K562 (cell line): Measurements from ENCODE around the gene POLR3H. TPM values are rescaled to one million over a fixed set of nuclear protein-coding genes. Genes with fewer than 3 reads are reported as not detected.

Source experiments
- ATAC-seq: fragments of 200-7000 bp; cut with Tn5 transposase; 3 replicates; pipeline ENCODE4 v1.9.1; 2020; ENCODE audit warnings: moderate library complexity
- BruUV-seq: library from RNA; stranded (reverse); fragments of 400-500 nt; replicated peaks from 2 replicates; lab custom pipeline; 2021; lab: Mats Ljungman, UMichigan
- CTCF ChIA-PET: fragments of 300-600 bp; formaldehyde crosslinking; extraction: SDS; loops from one replicate; lab custom pipeline; 2021; ENCODE audit warnings: low intra/inter-chr PET ratio; lab: Yijun Ruan, JAX
- POLR2A ChIA-PET: fragments of 300-600, 350-650 bp; sonication (Branson Sonifier 250); formaldehyde crosslinking; extraction: SDS; loops from one replicate; lab custom pipeline; 2021; ENCODE audit warnings: antibody characterized with exemption, inconsistent platforms; lab: Yijun Ruan, JAX
- DNase-seq, 4 experiments: peaks; one replicate each; pipeline versions ENCODE4 v3.0.0 to v3.0.0-alpha.2; 2011 to 2018; ENCODE audit warnings: low spot score in 3 of 4, mixed read lengths in 3 of 4; ENCODE audit errors: extremely low read depth in 1 of 4
- FAIRE-seq: peaks from 2 replicates; lab custom pipeline; 2011; peaks lifted over from hg19 to GRCh38; lab: Jason Lieb, UNC
- H2AFZ ChIP-seq: 2 replicates; pipeline ENCODE4 v1.6.0; 2011; ENCODE audit warnings: low read depth, low read length, control low read depth, inconsistent platforms
- H3K27ac ChIP-seq: fragments of 200-600 bp; 3 replicates; pipeline ENCODE4 v1.8.0; 2011; ENCODE audit warnings: low read depth, mild to moderate bottlenecking, control low read depth, inconsistent platforms, low read length, moderate library complexity, mixed read lengths; ENCODE audit errors: extremely low read depth
- H3K27me3 ChIP-seq, 2 experiments: fragments of 300-600 bp in 1 of 2; 2 replicates in 1 of 2; 3 replicates in 1 of 2; pipeline versions ENCODE4 v1.6.0 to v1.8.0; 2011; ENCODE audit warnings: inconsistent platforms in 2 of 2, low read length in 2 of 2, mild to moderate bottlenecking in 1 of 2, mixed read lengths in 1 of 2, moderate library complexity in 1 of 2; ENCODE audit not compliant: control insufficient read depth in 2 of 2, insufficient read depth in 2 of 2
- H3K36me3 ChIP-seq: fragments of 300-600 bp; 3 replicates; pipeline ENCODE4 v1.8.0; 2011; ENCODE audit warnings: mild to moderate bottlenecking, low read length, inconsistent platforms; ENCODE audit not compliant: control insufficient read depth, insufficient read depth
- H3K4me1 ChIP-seq, 2 experiments: fragments of 200-600 bp in 1 of 2; replicated peaks in 1 of 2; 2 replicates in 1 of 2; 3 replicates in 1 of 2; pipeline versions ENCODE4 v1.5.1 to v1.8.0; 2011; ENCODE audit warnings: inconsistent platforms in 2 of 2, low read length in 2 of 2, mild to moderate bottlenecking in 1 of 2, mixed read lengths in 1 of 2, moderate library complexity in 1 of 2; ENCODE audit not compliant: control insufficient read depth in 2 of 2, insufficient read depth in 2 of 2
- H3K4me2 ChIP-seq: 2 replicates; pipeline ENCODE4 v1.6.1; 2011; ENCODE audit warnings: low read length, control low read depth, inconsistent platforms, mixed read lengths; ENCODE audit not compliant: insufficient read depth
- H3K4me3 ChIP-seq: fragments of 200-600 bp; sonication (generic), shearing (Covaris generic); 2 replicates; pipeline ENCODE4 v1.5.1; 2016; ENCODE audit warnings: control low read depth, inconsistent platforms
- H3K79me2 ChIP-seq: fragments of 200-600 bp; 3 replicates; pipeline ENCODE4 v1.8.0; 2011; ENCODE audit warnings: low read length, inconsistent platforms; ENCODE audit not compliant: control insufficient read depth, insufficient read depth
- H3K9ac ChIP-seq, 2 experiments: 2 replicates each; pipeline versions ENCODE4 v1.6.0 to v1.6.1; 2011; ENCODE audit warnings: low read depth in 2 of 2, low read length in 2 of 2, control low read depth in 1 of 2, inconsistent platforms in 1 of 2, mild to moderate bottlenecking in 1 of 2, mixed read lengths in 1 of 2; ENCODE audit not compliant: insufficient read depth in 1 of 2
- H3K9me1 ChIP-seq: one replicate; pipeline ENCODE4 v1.6.0; 2011; ENCODE audit warnings: inconsistent platforms, mild to moderate bottlenecking, low read length, moderate library complexity; ENCODE audit not compliant: control insufficient read depth, insufficient read depth
- H3K9me3 ChIP-seq: replicated peaks from 2 replicates; pipeline ENCODE4 v1.5.1; 2011; ENCODE audit warnings: low read depth, low read length, inconsistent platforms; ENCODE audit not compliant: control insufficient read depth, insufficient read depth
- H4K20me1 ChIP-seq: replicated peaks from 2 replicates; pipeline ENCODE4 v1.6.1; 2011; ENCODE audit warnings: low read length, inconsistent platforms, mixed read lengths; ENCODE audit not compliant: control insufficient read depth, insufficient read depth
- BRD9 ChIP-seq: fragments of 450-650 bp; IDR thresholded peaks from 2 replicates; pipeline ENCODE4 v1.6.1; 2018; ENCODE audit warnings: low read depth; ENCODE audit not compliant: partially characterized antibody
- CBFA2T3 ChIP-seq: fragments of 450-650 bp; IDR thresholded peaks from 2 replicates; pipeline ENCODE4 v1.6.1; 2017
- CBX8 ChIP-seq: fragments of 200-600 bp; sonication (generic); IDR thresholded peaks from 2 replicates; pipeline ENCODE4 v1.6.1; 2012; ENCODE audit warnings: borderline replicate concordance, mixed run types, low read depth, mild to moderate bottlenecking, moderate library complexity, mixed read lengths, low read length, control low read depth, inconsistent platforms; ENCODE audit not compliant: poor library complexity, severe bottlenecking; ENCODE audit errors: extremely low read depth
- JUNB ChIP-seq: fragments of 450-650 bp; formaldehyde crosslinking; conservative IDR thresholded peaks from 2 replicates; pipeline ENCODE4 v1.4.0; 2020; ENCODE audit warnings: mild to moderate bottlenecking
- KDM1A ChIP-seq, 2 experiments: fragments of 450-650 bp; IDR thresholded peaks; 2 replicates each; pipeline ENCODE4 v1.6.1; 2016; ENCODE audit warnings: mild to moderate bottlenecking in 2 of 2
- KDM2B ChIP-seq: fragments of 250-450 bp; sonication (Bioruptor Pico); IDR thresholded peaks from 2 replicates; pipeline ENCODE4 v1.8.0; 2021; ENCODE audit warnings: mild to moderate bottlenecking, moderate library complexity
- RCOR1 ChIP-seq, 2 experiments: IDR thresholded peaks; 2 replicates each; pipeline ENCODE4 v1.6.1; 2012; ENCODE audit warnings: low read depth in 2 of 2, low read length in 2 of 2, borderline replicate concordance in 1 of 2, improper control_type of control experiment in 1 of 2
- SPI1 ChIP-seq: IDR thresholded peaks from 2 replicates; pipeline ENCODE4 v1.6.1; 2011; ENCODE audit warnings: low read depth, low read length, control low read depth, borderline replicate concordance
- ZFP36 ChIP-seq: fragments of 150-350 bp; IDR thresholded peaks from 2 replicates; pipeline ENCODE4 v1.6.1; 2018; ENCODE audit warnings: low read length, low read depth; ENCODE audit not compliant: partially characterized antibody
- ZNF121 ChIP-seq: sonication (generic); formaldehyde crosslinking; conservative IDR thresholded peaks from 2 replicates; pipeline ENCODE4 v1.8.0; 2022; ENCODE audit warnings: missing genetic modification reagents
- ZNF124 ChIP-seq: sonication (generic); formaldehyde crosslinking; IDR thresholded peaks from 2 replicates; pipeline ENCODE4 v1.8.1; 2022; ENCODE audit warnings: missing genetic modification reagents
- ZNF140 ChIP-seq: fragments of 250-450 bp; sonication (Bioruptor Pico); IDR thresholded peaks from 2 replicates; pipeline ENCODE4 v1.8.0; 2021; ENCODE audit warnings: moderate library complexity, mild to moderate bottlenecking, inconsistent platforms
- ZNF311 ChIP-seq: fragments of 250-450 bp; sonication (Bioruptor Pico); IDR thresholded peaks from 2 replicates; pipeline ENCODE4 v1.4.0; 2020; ENCODE audit warnings: mild to moderate bottlenecking, moderate library complexity
- ZZZ3 ChIP-seq: fragments of 450-650 bp; IDR thresholded peaks from 2 replicates; pipeline ENCODE4 v1.6.1; 2016; ENCODE audit warnings: antibody characterized with exemption, mild to moderate bottlenecking, moderate library complexity
- WGBS: fragments of 100-300 bp; shearing (Covaris generic); methylation state at CpG from one replicate; pipeline ENCODE4 v1.1.6; 2016; ENCODE audit warnings: low coverage, mixed read lengths; ENCODE audit not compliant: insufficient coverage; ENCODE audit errors: missing lambda C conversion rate; 5-methylcytosine and 5-hydroxymethylcytosine counted together
- in situ Hi-C: fragments of 300-500 bp; cut with MboI; formaldehyde crosslinking; loops from 4 replicates; pipeline ENCODE4 v1.15.0; 2018; ENCODE audit warnings: inconsistent platforms, mixed read lengths
- intact Hi-C: fragments of 100-400 bp; cut with micrococcal nuclease; formaldehyde crosslinking; loops from 2 replicates; pipeline ENCODE4 v1.14.2; 2022
- polyA plus RNA-seq, 8 experiments: library from polyadenylated mRNA; depleted of rRNA in 4 of 8; stranded (reverse) in 5 of 8; unstranded in 3 of 8; fragments of >200 nt; fragmentation: Nextera tagmentation in 2 of 8; fragmentation: Illumina TruSeq in 1 of 8; extraction: Ambion mirVana in 2 of 8; extraction: Trizol in 1 of 8; gene quantifications; 2 replicates each; pipeline versions ENCODE4 v1.2.1 to v1.2.3, GENCODE V29; 2011 to 2014; ENCODE audit warnings: inconsistent platforms in 1 of 8, missing spikeins in 1 of 8
- total RNA-seq, 7 experiments: library from RNA; depleted of rRNA in 6 of 7; stranded (reverse); fragments of >200 nt in 6 of 7; fragmentation: Illumina TruSeq in 2 of 7; extraction: Trizol in 2 of 7; gene quantifications; 2 replicates each; pipeline versions ENCODE4 v1.2.1 to v1.2.3, GENCODE V29; 2011 to 2021; ENCODE audit warnings: low replicate concordance in 1 of 7
- TF ChIP-seq, protein P1 (sequence below), 2 experiments: fragments of 450-650 bp in 1 of 2; sonication (generic) in 1 of 2; formaldehyde crosslinking; conservative IDR thresholded peaks; 2 replicates each; pipeline versions ENCODE4 v1.4.0 to v1.8.1; 2020 to 2022; ENCODE audit warnings: mild to moderate bottlenecking in 1 of 2, missing genetic modification reagents in 1 of 2
- TF ChIP-seq, protein P2 (sequence below): sonication (generic); IDR thresholded peaks from 2 replicates; pipeline ENCODE4 v1.6.1; 2016
- TF ChIP-seq, protein P3 (sequence below): fragments of 450-650 bp; IDR thresholded peaks from 2 replicates; pipeline ENCODE4 v1.6.1; 2017; ENCODE audit warnings: antibody characterized with exemption
- TF ChIP-seq, protein P4 (sequence below): sonication (generic); formaldehyde crosslinking; IDR thresholded peaks from 2 replicates; pipeline ENCODE4 v1.8.0; 2022; ENCODE audit warnings: missing genetic modification reagents, mild to moderate bottlenecking, moderate library complexity, borderline replicate concordance

The POLR3H gene
- total and polyA plus RNA-seq, 9 of the 15 experiments (the other 6 are each of a cell fraction or from before 2014, with no cell fraction given) = 5.3 to 48.4 (median 22.2) TPM

DNA sequence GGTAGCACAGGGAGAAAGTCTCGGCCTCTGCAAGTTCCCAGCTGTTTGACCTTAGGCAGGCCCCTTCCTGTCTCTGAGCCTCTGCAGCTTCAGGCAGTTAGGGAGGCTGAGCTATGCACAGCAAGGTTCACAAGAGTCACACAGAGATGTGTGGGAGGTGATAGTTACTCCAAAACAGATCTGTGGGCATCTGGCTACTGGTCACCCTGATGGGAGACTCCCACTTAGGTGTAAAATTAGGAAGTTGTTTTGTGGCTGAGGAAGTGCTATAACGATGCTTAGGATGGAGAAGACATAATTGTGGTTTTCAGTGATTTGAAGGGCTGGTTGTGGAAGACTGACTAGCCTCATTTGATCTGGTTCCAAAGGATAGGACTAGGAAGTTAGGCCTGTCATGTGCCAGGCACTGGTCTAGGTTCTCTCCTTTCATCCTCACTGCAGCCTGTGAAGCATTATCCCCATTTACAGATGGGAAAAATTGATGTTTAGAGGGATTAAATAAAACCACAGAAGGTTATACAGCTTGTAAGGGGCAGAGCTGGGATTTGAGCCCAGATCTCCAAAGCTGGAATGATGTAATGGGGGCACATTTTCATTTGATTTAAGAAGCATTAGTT lies 61.8 kb downstream of the POLR3H start:
- H3K36me3 ChIP-seq = peaks cover 53% of the 10 kb centered on the region; the same call in 2 of the 3 replicates
- H3K9ac ChIP-seq = peak overlapping the region in 1 of 2 experiments; percentile 67; a peak in 2 of 4 replicates
- ChIA-PET CTCF (no interaction called here), POLR2A (interaction anchor here (0.5 to 1.6 kb wide), 4 partner anchors 9 to 99 kb away, joined by 3 to 5 read pairs (median 3); partner anchors contain the start of genes ACO2 and PHF5A)
- no peak overlapping the region for H3K4me2 ChIP-seq
- intact Hi-C loops = no loop called here
- peaks cover 93% of the 10 kb centered on the region for H3K79me2 ChIP-seq
- peak; percentile 75 for ATAC-seq
- H4K20me1 ChIP-seq = peaks cover 44% of the 10 kb centered on the region
- no TSS peak for BruUV-seq
- H3K9me3 ChIP-seq = no peaks in the 10 kb centered on the region
- H3K27ac ChIP-seq = no peak overlapping the region; the same call in 2 of the 3 replicates
- no peak overlapping the region for H2AFZ ChIP-seq
- no peak overlapping the region for H3K4me3 ChIP-seq
- peak; percentile 42 for FAIRE-seq
- H3K4me1 ChIP-seq = peaks cover 12 to 13% of the 10 kb centered on the region in 2 experiments
- in situ Hi-C loops = no loop called here
- H3K9me1 ChIP-seq = peaks cover 4% of the 10 kb centered on the region
- 0% methylated on average over 2 of the region's 2 CpGs for WGBS
- no peaks in the 10 kb centered on the region for H3K27me3 ChIP-seq
- peak in 2 of 4 experiments; percentile 26 to 27 for DNase-seq
- TF ChIP-seq ZNF121 (CRISPR knock-in tag) = no peak
- TF ChIP-seq, protein P1, sequence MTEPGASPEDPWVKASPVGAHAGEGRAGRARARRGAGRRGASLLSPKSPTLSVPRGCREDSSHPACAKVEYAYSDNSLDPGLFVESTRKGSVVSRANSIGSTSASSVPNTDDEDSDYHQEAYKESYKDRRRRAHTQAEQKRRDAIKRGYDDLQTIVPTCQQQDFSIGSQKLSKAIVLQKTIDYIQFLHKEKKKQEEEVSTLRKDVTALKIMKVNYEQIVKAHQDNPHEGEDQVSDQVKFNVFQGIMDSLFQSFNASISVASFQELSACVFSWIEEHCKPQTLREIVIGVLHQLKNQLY (CRISPR knock-in tag; conservative IDR thresholded peaks at IDR 0.05) = no peak
- no peak for TF ChIP-seq CBX8
- TF ChIP-seq ZZZ3 = no peak
- TF ChIP-seq ZNF311 (CRISPR knock-in tag) = no peak
- TF ChIP-seq RCOR1 (IDR thresholded peaks at IDR 0.05; ENCODE audit: borderline replicate concordance in 1 of 2, low read depth in 2 of 2, low read length in 2 of 2) = peak in 1 of 2 experiments; percentile 76; a peak in 2 of 4 replicates
- TF ChIP-seq SPI1 = peak; percentile 68; the same call in 1 of the 2 replicates
- TF ChIP-seq, protein P2, sequence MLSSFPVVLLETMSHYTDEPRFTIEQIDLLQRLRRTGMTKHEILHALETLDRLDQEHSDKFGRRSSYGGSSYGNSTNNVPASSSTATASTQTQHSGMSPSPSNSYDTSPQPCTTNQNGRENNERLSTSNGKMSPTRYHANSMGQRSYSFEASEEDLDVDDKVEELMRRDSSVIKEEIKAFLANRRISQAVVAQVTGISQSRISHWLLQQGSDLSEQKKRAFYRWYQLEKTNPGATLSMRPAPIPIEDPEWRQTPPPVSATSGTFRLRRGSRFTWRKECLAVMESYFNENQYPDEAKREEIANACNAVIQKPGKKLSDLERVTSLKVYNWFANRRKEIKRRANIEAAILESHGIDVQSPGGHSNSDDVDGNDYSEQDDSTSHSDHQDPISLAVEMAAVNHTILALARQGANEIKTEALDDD = peak; percentile 91
- TF ChIP-seq JUNB (CRISPR knock-in tag) = no peak
- TF ChIP-seq, protein P3, sequence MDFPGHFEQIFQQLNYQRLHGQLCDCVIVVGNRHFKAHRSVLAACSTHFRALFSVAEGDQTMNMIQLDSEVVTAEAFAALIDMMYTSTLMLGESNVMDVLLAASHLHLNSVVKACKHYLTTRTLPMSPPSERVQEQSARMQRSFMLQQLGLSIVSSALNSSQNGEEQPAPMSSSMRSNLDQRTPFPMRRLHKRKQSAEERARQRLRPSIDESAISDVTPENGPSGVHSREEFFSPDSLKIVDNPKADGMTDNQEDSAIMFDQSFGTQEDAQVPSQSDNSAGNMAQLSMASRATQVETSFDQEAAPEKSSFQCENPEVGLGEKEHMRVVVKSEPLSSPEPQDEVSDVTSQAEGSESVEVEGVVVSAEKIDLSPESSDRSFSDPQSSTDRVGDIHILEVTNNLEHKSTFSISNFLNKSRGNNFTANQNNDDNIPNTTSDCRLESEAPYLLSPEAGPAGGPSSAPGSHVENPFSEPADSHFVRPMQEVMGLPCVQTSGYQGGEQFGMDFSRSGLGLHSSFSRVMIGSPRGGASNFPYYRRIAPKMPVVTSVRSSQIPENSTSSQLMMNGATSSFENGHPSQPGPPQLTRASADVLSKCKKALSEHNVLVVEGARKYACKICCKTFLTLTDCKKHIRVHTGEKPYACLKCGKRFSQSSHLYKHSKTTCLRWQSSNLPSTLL = no peak
- no peak for TF ChIP-seq ZNF140 (CRISPR knock-in tag)
- peak; percentile 69 to 77 for TF ChIP-seq KDM1A (IDR thresholded peaks at IDR 0.05)
- TF ChIP-seq KDM2B (CRISPR knock-in tag) = no peak
- TF ChIP-seq, protein P4, sequence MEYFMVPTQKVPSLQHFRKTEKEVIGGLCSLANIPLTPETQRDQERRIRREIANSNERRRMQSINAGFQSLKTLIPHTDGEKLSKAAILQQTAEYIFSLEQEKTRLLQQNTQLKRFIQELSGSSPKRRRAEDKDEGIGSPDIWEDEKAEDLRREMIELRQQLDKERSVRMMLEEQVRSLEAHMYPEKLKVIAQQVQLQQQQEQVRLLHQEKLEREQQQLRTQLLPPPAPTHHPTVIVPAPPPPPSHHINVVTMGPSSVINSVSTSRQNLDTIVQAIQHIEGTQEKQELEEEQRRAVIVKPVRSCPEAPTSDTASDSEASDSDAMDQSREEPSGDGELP = 0 out of 2 replicates have a peak, but pooled peaks have one; percentile 21
- TF ChIP-seq ZFP36 = peak; percentile 80
- TF ChIP-seq BRD9 = peak; percentile 84
- TF ChIP-seq ZNF124 = no peak
- peak; percentile 47; the same call in 1 of the 2 replicates for TF ChIP-seq CBFA2T3
